GM19238 (cell line): Measurements from ENCODE around the gene COBL.
"Not testable (repeated sequence)": the region's sequence is repeated elsewhere in the genome, so short reads cannot be mapped to it uniquely, and the experiment has no call there.

Experiments
- DNase-seq: peaks from one replicate; pipeline ENCODE4 v3.0.0; 2011; ENCODE audit warnings: low spot score; ENCODE audit not compliant: insufficient read length

COBL gene

DNA sequence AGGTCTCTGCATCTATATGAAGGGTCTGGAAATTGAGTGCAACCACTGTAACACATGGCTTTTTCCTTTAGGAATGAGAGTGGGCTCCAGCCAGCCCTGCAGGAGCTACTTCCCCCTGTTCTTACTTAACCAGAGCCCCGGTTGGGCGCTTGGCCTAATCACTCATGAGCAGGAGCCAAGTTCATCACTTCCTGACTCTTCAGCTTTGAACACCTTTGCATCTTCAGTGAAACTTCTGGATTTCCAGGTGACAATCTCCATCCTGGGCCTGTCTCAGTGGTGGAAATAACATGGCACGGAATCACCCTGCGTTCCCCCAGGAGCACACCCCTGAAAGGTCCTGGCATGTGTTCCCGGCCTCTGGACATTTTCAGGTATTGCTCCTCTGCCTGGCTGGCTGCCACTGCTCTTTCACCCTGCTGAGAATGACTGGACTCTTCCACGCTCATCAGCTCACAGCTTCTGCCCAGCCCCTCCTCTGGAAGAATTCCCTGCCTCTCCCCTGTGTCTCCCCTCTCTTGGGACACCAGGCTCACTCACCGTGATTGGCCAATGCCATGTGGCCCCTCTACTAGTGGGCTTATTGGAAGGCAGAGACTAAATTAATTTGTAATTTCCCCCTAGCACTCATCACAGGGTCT is 304.8 kb downstream of the COBL start:
- DNase-seq = no peak

DNA sequence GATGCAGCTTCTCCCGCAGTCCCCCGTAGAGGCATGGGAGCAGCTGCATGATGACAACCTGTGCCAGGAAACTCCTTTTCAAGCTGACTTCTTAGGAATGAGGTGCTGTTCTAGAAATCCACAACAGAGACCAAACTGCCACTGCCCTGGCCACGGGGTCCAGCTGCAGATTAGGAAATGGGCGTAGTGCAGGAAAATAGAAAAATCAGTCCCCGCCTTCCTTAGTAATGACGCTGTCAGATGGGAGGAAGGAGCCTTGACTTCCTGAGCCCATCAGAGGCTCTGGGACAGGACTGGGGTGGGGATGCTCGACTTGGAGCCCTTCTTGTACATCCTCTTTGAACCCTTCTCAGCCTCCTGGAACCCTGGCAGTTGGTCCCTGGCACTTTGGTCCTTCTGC is 306.1 kb downstream of the COBL start:
- no peak for DNase-seq

DNA sequence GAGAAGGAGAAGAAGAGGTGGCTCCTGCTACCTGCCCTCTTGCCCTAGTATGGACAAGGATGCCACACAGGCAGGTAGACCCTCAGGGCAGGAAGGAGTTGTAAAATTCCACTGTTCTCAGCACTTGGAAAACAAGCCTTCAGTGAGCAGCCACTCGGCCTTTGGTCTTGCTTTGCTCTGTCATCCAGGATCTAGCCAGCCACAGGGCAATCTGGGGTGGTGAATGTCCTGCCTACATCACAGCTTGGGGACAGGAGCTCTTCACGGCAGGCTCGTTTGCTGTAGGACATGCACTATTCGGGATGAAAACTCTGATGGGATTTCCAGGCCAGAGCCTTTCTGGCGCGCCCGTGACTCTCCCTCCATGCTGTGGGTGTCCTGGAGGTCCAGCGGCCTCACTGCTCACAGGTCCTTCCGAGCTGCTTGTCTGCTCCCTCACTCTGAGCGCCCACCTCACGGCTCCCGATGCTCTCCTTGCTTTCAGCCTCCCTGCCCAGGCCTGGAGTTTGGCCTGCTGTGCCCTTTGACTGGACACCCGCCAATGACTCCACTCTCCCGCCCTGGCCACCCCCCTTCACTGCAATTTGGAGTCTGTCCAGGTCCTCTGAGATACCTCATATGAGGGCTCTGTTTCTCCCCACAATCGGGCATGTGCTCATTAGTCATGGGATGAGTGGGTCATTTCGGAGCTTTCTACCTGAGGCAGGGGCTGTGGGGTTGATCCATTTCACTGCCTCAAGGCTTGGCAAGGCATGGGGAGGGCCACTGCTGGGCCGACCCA is 306.7 kb downstream of the COBL start:
- no peak for DNase-seq

DNA sequence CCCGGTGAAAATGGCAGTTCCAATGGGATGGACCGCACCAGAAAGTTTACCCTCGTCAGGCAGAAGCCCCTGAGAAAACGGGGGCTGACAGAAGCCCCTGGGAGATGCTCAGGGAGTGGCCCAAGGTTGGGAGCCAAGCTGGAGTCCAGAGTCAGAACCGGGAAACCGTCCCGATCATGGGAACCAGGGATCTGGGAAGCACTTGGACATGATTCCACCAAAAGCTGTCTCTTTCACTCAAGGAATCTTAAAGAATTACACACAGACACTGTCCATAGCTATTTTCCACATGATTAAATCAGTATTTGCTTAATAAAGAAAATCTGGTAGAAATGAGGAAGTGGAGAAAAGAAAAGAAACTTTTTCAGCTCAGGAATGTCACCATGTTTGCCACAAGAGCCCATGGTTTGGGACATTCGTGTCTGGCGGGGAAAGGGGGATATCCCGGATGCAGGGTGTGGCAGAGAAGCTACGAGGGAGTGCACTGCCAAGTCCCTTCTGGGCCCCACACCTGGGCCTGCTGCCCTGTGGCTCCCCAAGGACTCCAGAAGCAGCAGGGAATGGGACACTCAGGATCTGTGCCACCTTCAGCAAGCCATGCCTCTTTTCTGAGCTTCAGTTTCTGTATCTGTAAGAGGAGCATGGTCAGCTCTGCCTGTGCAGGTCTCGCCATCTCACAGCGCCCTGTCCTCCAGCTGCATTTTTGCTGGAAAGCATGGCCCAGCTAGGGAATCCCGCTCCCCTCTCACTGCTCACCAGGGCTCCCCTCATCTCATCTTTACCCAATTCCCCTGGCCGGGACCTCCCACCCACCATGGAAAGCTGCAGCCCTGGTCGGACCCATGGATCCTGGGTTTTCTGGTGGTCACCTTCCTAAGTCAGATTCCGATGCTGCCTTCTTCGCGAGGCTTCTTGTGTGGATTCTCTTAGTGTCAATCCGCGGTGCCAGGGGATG is 308.8 kb downstream of the COBL start:
- no peak for DNase-seq

DNA sequence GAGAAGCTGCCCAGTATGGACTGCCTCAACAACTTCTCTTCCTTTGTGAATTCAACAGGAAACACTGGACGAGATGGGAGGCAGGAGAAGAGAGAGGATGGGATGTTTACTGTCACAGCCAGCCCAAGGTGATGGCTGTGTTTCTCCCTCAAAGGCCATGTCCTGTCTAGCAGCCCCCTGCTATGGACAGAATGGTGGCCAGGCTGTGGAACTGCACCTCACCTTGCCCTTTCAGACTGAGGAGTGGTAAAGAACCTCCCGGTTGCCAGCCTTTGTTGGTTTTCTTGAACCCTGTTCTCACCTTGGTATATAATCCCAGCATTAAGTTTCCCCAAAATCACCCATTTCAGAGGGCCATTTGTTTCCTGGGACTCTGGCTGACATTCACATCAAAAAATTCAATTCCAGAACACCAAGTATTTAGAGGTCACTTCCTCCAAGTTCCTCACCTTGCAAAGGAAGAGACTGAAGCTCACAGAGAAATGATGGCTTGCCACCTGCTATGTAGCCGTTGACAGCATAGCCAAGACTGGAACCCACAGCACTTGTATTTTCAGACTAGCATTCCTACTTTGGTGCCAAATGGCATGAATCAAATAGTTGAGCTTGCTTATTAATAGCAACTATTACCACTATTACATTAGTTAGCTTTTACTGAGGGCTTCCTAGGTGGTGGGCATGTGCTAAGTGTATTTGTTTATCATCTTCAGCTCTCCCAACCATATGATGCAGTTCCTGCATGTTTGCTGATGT is 309.9 kb downstream of the COBL start:
- no peak for DNase-seq

DNA sequence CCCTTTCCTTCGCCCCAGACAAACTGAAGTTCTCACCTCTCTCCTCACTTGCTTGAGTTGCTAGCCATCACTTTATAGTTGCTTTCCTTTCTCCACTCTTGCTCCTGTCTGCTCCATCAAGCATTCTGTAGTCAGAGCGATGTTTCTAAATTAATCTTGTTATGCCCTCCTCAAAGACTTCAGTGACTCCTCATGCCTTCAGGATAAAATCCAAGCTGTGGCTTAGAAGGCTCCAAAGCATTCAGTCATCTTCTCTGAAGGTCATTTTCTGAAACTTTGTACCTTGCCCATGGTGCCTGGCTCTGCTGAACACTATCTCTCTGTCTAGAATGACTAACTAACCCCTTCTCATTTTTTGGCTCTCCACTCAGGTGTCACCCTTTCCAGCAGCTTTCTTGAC is 311.5 kb downstream of the COBL start:
- no peak for DNase-seq

DNA sequence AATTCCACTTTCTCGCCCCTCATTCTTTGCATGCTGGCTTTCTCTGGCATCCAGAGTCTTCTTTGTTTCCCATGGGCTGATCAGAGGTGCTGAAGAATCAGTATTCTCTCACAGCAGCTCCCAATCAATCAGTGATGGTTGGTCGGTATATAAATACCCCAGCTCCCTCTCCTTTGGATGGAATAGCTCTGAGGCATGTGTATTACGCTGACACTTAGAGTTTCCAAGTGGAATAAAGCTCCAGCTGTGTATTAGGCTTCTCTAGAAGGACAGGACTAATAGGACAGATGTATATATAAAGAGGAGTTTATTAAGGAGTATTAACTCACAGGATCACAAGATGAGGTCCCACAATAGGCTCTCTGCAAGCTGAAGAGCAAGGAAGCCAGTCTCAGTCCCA is 315.7 kb downstream of the COBL start:
- DNase-seq = no peak

DNA sequence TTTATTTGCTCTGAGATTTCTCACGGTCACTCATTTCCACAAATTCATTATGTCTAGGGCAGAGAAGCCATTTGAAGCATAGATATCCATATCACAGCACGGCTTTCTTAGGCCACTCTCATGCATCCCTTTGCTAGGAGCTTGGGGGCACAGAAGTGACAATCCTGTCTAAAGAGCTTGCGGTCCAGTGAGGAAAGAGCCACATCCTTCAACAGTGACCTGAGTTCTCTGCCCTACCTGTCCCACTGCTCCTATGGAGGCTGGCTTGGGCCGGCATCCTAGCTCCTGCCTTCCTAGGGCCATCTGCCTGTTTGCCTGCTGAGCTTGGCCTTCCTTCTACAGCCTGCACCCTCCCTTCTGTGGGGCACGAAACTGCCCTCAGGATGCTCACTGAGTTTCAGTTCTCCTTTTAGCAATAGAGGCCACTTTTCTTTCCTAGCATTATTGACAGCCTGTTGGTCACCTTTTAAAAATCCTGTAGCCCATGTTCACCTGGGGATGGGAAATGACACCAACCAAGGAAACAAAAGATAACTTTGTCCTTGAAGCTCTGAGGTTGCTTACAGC is 321.8 kb downstream of the COBL start:
- no peak for DNase-seq

DNA sequence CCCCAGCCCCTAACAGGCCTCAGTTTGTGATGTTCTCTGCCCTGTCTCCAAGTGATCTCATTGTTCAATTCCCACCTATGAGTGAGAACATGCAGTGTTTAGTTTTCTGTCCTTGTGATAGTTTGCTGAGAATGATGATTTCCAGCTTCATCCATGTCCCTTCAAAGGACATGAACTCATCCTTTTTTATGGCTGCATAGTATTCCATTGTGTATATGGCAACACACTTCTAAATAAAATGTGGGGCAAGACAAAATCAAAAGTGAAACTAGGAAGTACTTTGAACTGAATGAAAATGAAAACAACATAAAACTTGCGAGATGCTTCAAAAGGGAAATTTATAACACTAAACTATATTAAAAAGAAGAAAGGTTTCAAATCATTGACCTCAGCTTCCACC is 326.4 kb downstream of the COBL start:
- not testable (repeated sequence) for DNase-seq

DNA sequence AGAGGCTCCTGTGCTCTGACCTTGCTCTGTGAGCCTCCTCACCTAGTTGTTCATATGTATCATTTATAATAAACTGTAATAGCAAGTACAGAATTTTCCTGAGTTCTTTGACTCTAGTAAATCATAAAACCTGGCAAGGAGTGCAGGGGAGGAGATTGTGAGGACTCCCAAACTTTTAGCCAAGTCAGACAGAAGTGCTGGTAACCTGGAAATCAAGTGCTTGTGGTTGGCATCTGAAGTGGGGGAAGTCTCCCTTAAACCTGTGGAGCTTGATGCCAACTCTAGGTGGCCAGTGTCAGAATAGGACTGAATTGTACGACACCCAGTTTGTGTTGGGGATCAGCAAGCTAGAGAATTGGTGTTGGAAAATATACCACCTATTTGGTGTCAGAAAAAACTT is 327.6 kb downstream of the COBL start:
- no peak for DNase-seq

DNA sequence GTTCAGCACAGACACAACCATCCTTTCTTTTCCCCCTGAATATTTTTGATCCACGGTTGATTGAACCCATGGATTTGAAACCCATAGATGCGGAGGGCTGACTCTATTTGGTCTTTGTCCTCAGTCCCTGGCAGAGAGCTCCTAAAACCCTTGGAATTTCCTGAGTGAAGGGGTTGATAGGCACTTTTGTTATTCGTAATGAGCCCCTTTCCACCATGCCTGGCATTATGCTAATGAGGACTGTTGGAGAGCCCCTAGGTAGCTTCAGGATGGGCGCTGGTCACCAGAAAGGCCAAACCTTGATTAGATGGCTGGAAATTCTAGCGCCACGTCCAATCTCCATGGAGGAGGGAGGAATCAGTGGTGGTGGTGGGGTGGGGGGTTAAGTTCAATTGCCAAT is 328.1 kb downstream of the COBL start:
- DNase-seq = no peak

DNA sequence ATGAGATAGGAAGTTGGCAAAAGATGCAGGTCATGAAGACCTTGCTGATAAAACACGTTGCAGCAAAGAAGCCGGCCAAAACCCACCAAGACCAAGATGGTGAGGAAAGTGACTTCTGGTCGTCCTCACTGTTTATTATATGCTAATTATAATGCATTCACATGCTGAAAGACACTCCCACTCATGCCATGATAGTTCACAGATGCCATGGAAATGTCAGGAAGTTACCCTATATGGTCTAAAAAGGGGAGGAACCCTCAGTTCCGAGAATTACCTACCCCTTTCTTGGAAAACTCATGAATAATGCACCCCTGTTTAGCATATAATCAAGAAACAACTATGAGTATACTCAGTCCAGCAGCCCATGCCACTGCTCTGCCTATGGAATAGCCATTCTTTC is 331.5 kb downstream of the COBL start:
- DNase-seq = no peak

DNA sequence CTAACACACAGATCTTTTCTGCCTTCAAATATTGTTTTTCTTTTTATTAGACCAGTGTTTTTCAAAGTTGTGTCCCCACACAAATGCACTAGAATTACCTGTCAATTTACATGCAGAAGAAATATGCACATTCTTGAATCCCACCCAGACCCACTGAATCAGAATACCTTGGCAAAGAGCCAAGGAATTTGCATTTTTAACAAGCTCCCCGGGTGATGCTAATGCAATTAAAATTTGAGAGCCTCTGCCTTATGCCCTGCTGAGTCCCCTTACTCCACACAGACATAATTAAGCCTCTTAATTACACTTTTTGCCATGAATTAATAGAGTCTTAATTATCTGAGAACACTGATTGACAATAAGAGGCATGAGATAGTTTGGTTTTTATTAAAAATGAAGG is 332.8 kb downstream of the COBL start:
- DNase-seq = no peak

DNA sequence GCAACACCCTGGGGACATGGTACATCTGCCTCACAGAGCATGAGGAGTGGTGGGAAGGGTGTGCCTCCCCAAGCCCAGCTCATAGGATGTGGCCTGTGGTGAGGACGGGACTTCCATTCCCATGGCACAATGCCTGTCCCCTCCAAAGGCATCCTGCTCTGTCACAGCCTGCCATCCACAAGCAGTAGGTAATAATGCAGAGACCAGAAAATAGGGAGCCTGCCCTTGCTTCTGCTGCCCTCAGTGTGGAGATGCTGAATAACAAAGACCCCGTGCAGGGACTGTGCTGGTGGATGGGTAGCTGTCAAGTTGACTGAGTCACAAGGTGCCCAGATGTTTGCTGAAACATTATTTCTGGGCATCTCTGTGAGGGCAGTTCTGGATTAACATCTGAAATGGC is 334.0 kb downstream of the COBL start:
- no peak for DNase-seq

DNA sequence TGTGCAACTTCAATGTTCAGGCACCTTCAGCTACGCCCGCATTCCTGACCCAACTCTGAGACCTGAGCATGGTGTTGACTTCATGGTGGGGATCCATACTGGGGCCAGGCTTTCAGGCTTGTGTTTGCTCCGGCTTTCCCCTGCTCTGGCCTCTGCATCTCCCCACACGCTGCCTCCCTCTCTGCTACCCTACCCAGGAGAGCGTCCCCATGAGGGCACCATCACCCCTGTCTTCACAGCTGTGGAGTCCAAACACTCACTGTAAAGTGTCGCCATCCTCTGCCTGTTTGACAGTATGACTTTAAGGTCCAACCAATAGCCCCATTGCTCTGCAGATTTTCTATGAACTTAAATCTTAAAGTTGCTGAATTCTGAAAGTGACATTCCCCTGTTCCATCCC is 334.9 kb downstream of the COBL start:
- no peak for DNase-seq

DNA sequence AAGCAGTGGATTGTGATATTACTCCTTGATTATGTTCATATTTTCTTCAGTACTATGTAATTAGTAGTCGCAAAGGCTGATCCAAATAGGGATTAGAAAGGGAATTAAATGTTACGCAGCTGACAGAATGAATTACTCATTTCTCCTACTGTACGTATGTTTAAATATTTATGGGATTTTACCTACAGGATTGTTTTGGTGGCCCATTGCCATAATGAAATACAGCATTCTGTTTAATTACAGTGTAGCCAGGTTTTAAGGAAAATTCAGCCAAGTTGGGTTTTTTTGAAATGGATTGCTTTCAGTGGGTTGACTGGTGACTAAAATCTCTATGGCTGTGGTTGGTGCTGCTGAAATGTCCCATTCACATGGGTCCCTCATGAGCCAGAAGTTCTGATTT is 336.2 kb downstream of the COBL start:
- DNase-seq = no peak

DNA sequence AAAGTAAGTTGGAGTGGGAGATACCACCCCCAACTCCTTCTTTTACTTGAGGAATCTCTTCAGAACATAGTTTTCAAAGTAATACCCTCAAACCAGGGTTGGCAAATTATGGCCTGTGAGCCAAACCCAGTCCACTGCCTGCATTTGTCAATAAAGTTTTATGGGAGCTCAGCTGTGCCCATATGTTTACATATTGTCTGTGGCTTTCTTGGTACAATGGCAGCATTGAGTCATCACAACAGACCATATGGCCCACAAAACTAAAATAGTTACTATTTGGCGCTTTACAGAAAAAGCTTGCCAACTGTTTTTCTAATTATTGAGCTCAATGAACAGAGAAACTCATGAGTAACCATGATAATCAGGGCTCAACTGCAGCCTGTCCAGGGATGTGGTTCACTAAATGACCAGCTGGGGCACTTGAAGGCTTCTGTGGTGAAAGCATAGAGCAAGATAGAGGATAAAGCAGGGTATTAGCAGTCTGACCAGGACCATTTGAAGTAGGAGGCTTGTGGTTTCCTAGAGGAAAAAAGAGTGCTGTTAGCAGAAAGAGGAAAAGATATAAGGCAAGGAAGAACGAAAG is 337.9 kb downstream of the COBL start:
- no peak for DNase-seq

DNA sequence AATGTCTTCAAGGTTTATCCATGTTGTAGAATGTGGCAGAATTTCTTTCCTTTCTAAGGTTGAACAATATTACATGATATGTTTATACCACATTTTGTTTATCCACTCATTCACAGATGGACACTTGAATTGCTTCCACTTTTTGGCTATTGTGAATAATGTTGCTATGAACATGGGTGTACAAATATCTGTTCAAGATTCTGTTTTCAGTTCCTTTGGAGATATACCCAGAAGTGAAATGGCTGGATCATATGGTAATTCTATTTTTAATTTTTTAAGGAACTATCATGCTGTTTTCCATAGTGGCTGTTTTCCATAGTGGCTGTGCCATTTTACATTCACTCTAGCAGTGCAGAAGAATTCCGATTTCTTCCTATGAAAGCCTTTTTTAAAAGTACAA is 339.2 kb downstream of the COBL start:
- DNase-seq = no peak

DNA sequence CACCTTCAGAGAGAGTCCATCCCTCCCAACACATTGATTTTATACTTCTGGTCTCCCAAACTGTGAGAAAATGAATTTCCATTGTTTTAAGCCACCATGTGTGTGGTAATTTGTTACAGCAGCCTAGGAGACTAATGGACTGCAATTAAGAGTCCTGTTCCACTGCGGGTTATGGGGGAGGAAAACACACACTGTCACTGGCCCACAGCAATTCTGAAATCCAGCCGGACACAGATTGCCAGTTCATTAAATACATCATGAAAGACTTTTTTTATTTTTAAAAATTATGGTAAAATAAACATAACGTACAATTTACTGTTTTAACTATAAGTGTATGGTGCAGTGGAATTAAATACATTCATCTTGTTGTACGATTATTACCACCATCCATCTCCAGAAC is 340.5 kb downstream of the COBL start:
- DNase-seq = no peak

DNA sequence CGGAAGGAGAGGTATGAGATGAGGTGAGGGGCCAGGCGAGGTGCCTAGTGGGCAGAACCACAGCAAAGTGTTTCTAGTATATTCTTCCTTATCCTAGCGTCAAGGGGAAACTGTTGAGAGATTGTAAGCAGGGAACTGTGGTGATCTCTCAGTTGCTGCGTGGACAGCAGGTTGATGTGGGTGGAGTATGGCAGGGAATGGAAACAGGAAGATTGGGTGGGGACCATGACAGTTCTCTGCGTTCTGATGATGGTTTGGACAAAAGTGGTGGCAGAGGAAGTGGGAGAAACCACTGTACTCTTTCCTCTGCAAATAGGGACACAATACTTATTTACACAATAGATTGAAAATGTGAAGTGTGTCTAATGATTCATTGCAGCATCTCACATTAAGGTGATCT is 342.4 kb downstream of the COBL start:
- DNase-seq = no peak

DNA sequence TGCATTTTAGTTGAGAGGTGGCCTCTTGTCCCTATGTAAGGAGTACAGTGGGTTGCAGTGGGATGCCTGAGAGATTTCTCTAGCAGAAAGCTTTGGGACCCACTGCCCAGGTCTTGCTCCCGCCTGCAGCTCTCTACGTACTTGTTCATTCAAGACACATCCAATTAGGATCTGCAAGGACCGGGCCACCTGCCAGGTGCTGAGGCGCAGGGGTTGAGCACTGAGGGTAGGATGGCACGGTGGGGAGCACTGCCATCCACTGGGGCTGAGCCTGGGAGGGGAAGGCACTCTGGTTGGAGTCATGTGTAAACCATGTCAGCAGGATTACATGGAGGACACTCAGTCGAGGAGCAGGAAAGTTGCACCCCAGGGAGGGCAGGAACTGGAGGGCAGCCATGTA is 342.8 kb downstream of the COBL start:
- no peak for DNase-seq
